Stomach (tissue), 9 donors: ENCODE measurements around the gene PITPNC1. TPM values are rescaled to one million over a fixed set of nuclear protein-coding genes. Genes with fewer than 3 reads are reported as not detected.
"Not testable (repeated sequence)": the region's sequence is repeated elsewhere in the genome, so short reads cannot be mapped to it uniquely, and the experiment has no call there.

Experiments
- DNase-seq, 2 donors: peaks; one replicate each; pipeline versions ENCODE4 v3.0.0 to v3.0.0-alpha.2; 2013 to 2019
- H3K27ac ChIP-seq, 5 donors: fragments of 200-600 bp in 4 of 5; sonication (generic) in 4 of 5; one replicate each; pipeline ENCODE4 v1.5.1; 2013 to 2019; ENCODE audit warnings: mild to moderate bottlenecking in 1 of 5, moderate library complexity in 1 of 5
- H3K27me3 ChIP-seq, 3 donors: fragments of 200-600 bp; sonication (generic); one replicate each; pipeline ENCODE4 v1.5.1; 2017 to 2019; ENCODE audit warnings: mixed run types in 1 of 3
- H3K36me3 ChIP-seq, 4 donors: fragments of 200-600 bp; sonication (generic); 1 replicate in 3 of 4; 2 replicates in 1 of 4; pipeline ENCODE4 v1.5.1; 2016 to 2019
- H3K4me1 ChIP-seq, 4 donors: fragments of 200-600 bp; sonication (generic); one replicate each; pipeline ENCODE4 v1.5.1; 2016 to 2019
- H3K4me3 ChIP-seq, 4 donors: fragments of 200-600 bp; sonication (generic) in 3 of 4; one replicate each; pipeline ENCODE4 v1.5.1; 2016 to 2019; ENCODE audit warnings: mild to moderate bottlenecking in 1 of 4
- H3K9me3 ChIP-seq, 4 donors: fragments of 200-600 bp; sonication (generic); one replicate each; pipeline ENCODE4 v1.5.1; 2016 to 2019
- CTCF ChIP-seq, 7 experiments: fragments of 450-650 bp in 4 of 7; fragments of 200-600 bp in 3 of 7; sonication (generic) in 3 of 7; IDR thresholded peaks; one replicate each; pipeline ENCODE4 v1.5.1; 2016 to 2019; ENCODE audit warnings: antibody characterized with exemption in 7 of 7, control low read depth in 2 of 7, mild to moderate bottlenecking in 1 of 7
- EP300 ChIP-seq: sonication (generic); formaldehyde crosslinking; IDR thresholded peaks from one replicate; pipeline ENCODE4 v1.6.1; 2017; ENCODE audit warnings: antibody characterized with exemption
- POLR2A ChIP-seq, 4 donors: fragments of 450-650 bp; IDR thresholded peaks; one replicate each; pipeline ENCODE4 v1.6.1; 2016; ENCODE audit warnings: antibody characterized with exemption in 4 of 4, control low read depth in 2 of 4, mild to moderate bottlenecking in 1 of 4, moderate library complexity in 1 of 4
- POLR2AphosphoS5 ChIP-seq, 3 donors: sonication (generic); formaldehyde crosslinking; IDR thresholded peaks; one replicate each; pipeline ENCODE4 v1.6.1; 2016; ENCODE audit warnings: antibody characterized with exemption in 3 of 3
- WGBS, 5 donors: extraction: QIAGEN DNeasy Blood & Tissue Kit in 3 of 5; methylation state at CpG; one replicate each; pipeline versions ENCODE4 v1.1.5 to v1.1.7; 2013 to 2018; 5-methylcytosine and 5-hydroxymethylcytosine counted together
- intact Hi-C: fragments of 100-400 bp; cut with DNase I; formaldehyde crosslinking; loops from one replicate; pipeline ENCODE4 v1.15.1; 2023; ENCODE audit warnings: low total_unique reads
- polyA plus RNA-seq, 3 donors: library from polyadenylated mRNA; stranded (reverse); fragments of 200-250 nt; gene quantifications; one replicate each; pipeline ENCODE4 v1.2.3, GENCODE V29; 2013
- total RNA-seq, 5 donors: library from RNA; depleted of rRNA; stranded (reverse); fragments of >200 nt; gene quantifications; one replicate each; pipeline versions ENCODE4 v1.1.0 to v1.2.3, GENCODE V29; 2014 to 2016
- donor health status: healthy with polysubstance abuse.
- donor health status: Bipolar disorder and iron deficiency.
- donor health status: healthy.

PITPNC1 gene
- total and polyA plus RNA-seq, 8 donors = 2.3 to 25.3 (median 14.4) TPM

- H3K27ac ChIP-seq = peak overlapping the region in 2 of 5 donors; percentile 2 to 38
- H3K27me3 ChIP-seq = no peaks in the 10 kb centered on the region
- 59 to 75% (median 65%) methylated on average over 6 of the region's 6 CpGs for WGBS, 5 donors
Measured at GRCh38 chr17:67648032-67648905, 271.2 kb downstream of the PITPNC1 start.

GRCh38 chr17:67648906-67649295 lies 271.8 kb downstream of the PITPNC1 start:
- H3K9me3 ChIP-seq, H3K4me1 ChIP-seq, H3K4me3 ChIP-seq, DNase-seq, intact Hi-C loops, H3K27me3 ChIP-seq: not testable (repeated sequence)
- Histone ChIP-seq H3K36me3 (peaks cover 0 to 12% (median 0%) of the 10 kb centered on the region in 4 donors), H3K27ac (peak overlapping the region in 1 of 5 donors; percentile 38)
- 87 to 97% (median 96%) methylated on average over 3 of the region's 3 CpGs for WGBS, 5 donors

More at GRCh38 chr17:67648032-67648905, 271.2 kb downstream of the PITPNC1 start:
- peaks cover 0 to 12% (median 0%) of the 10 kb centered on the region in 4 donors for H3K36me3 ChIP-seq
- intact Hi-C loops = no loop called here
- no peak overlapping the region for H3K4me3 ChIP-seq
- TF ChIP-seq EP300 (no peak), POLR2A (IDR thresholded peaks at IDR 0.05) (no peak), CTCF (IDR thresholded peaks at IDR 0.05) (no peak), POLR2AphosphoS5 (IDR thresholded peaks at IDR 0.05) (no peak)
- H3K4me1 ChIP-seq = peaks cover 0 to 5% (median 2%) of the 10 kb centered on the region in 4 donors
- H3K9me3 ChIP-seq = no peaks in the 10 kb centered on the region
- DNase-seq = no peak

- peaks cover 0 to 5% (median 2%) of the 10 kb centered on the region in 4 donors for H3K4me1 ChIP-seq
- no peaks in the 10 kb centered on the region for H3K27me3 ChIP-seq
- DNase-seq = no peak
- H3K9me3 ChIP-seq = no peaks in the 10 kb centered on the region
- peaks cover 0 to 12% (median 0%) of the 10 kb centered on the region in 4 donors for H3K36me3 ChIP-seq
- 79 to 93% (median 84%) methylated on average over 3 of the region's 3 CpGs for WGBS, 5 donors
- no peak overlapping the region for H3K4me3 ChIP-seq
- TF ChIP-seq EP300 (no peak), POLR2AphosphoS5 (IDR thresholded peaks at IDR 0.05) (no peak), CTCF (IDR thresholded peaks at IDR 0.05) (no peak), POLR2A (IDR thresholded peaks at IDR 0.05) (no peak)
- H3K27ac ChIP-seq = peak overlapping the region in 1 of 5 donors; percentile 46
- intact Hi-C loops = no loop called here
Measured at GRCh38 chr17:67649891-67650290, 272.8 kb downstream of the PITPNC1 start.

GRCh38 chr17:67651218-67651579 lies 274.1 kb downstream of the PITPNC1 start:
- WGBS, 5 donors = 82 to 91% (median 89%) methylated on average over 7 of the region's 7 CpGs
- H3K9me3 ChIP-seq, H3K27me3 ChIP-seq, DNase-seq, intact Hi-C loops, H3K4me1 ChIP-seq, H3K4me3 ChIP-seq: not testable (repeated sequence)
- peak overlapping the region in 1 of 5 donors; percentile 46 for H3K27ac ChIP-seq
- H3K36me3 ChIP-seq = peaks cover 0 to 12% (median 0%) of the 10 kb centered on the region in 4 donors

- intact Hi-C loops = no loop called here
- 95 to 98% (median 97%) methylated on average over 10 to 14 of the region's 14 CpGs for WGBS, 5 donors
- TF ChIP-seq POLR2AphosphoS5 (IDR thresholded peaks at IDR 0.05) (no peak), EP300 (no peak), POLR2A (IDR thresholded peaks at IDR 0.05) (no peak), CTCF (IDR thresholded peaks at IDR 0.05) (no peak)
- peaks cover 0 to 5% (median 2%) of the 10 kb centered on the region in 4 donors for H3K4me1 ChIP-seq
- no peaks in the 10 kb centered on the region for H3K27me3 ChIP-seq
- no peak for DNase-seq
- H3K36me3 ChIP-seq = peaks cover 0 to 12% (median 0%) of the 10 kb centered on the region in 4 donors
- no peaks in the 10 kb centered on the region for H3K9me3 ChIP-seq
- no peak overlapping the region for H3K27ac ChIP-seq
- no peak overlapping the region for H3K4me3 ChIP-seq
Measured at GRCh38 chr17:67652433-67652832, 275.4 kb downstream of the PITPNC1 start.
